ENCODE measurements around the gene ABI2.
A peak's percentile ranks its signal among the peaks of the same experiment; 100 is the strongest.

ABI2 gene

DNA sequence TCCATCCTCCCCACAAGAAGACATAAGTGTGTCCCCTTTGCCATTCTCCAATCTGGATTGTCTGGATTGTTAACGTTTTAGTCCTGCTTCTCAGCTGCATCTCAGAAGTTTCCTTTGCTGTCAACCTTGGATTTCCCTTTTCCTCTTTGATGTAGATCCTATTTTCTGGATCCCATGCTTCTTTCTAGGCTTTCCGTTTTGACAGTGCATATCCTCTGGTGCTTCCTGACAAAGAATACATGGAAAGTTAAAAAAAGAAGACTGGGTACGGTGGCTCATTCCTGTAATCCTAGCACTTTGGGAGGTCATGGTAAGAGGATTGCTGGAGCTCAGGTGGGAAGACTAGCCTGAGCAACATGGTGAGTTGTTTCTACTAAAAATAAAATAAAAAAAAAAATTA lies 26.8 kb downstream of the ABI2 start (continued):
- TF ChIP-seq, protein P1, sequence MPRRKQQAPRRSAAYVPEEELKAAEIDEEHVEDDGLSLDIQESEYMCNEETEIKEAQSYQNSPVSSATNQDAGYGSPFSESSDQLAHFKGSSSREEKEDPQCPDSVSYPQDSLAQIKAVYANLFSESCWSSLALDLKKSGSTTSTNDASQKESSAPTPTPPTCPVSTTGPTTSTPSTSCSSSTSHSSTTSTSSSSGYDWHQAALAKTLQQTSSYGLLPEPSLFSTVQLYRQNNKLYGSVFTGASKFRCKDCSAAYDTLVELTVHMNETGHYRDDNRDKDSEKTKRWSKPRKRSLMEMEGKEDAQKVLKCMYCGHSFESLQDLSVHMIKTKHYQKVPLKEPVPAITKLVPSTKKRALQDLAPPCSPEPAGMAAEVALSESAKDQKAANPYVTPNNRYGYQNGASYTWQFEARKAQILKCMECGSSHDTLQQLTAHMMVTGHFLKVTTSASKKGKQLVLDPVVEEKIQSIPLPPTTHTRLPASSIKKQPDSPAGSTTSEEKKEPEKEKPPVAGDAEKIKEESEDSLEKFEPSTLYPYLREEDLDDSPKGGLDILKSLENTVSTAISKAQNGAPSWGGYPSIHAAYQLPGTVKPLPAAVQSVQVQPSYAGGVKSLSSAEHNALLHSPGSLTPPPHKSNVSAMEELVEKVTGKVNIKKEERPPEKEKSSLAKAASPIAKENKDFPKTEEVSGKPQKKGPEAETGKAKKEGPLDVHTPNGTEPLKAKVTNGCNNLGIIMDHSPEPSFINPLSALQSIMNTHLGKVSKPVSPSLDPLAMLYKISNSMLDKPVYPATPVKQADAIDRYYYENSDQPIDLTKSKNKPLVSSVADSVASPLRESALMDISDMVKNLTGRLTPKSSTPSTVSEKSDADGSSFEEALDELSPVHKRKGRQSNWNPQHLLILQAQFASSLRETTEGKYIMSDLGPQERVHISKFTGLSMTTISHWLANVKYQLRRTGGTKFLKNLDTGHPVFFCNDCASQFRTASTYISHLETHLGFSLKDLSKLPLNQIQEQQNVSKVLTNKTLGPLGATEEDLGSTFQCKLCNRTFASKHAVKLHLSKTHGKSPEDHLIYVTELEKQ (tag by site-specific recombination; IDR thresholded peaks at IDR 0.05; ENCODE audit: borderline replicate concordance), result no peak
- TF ChIP-seq, protein P2, sequence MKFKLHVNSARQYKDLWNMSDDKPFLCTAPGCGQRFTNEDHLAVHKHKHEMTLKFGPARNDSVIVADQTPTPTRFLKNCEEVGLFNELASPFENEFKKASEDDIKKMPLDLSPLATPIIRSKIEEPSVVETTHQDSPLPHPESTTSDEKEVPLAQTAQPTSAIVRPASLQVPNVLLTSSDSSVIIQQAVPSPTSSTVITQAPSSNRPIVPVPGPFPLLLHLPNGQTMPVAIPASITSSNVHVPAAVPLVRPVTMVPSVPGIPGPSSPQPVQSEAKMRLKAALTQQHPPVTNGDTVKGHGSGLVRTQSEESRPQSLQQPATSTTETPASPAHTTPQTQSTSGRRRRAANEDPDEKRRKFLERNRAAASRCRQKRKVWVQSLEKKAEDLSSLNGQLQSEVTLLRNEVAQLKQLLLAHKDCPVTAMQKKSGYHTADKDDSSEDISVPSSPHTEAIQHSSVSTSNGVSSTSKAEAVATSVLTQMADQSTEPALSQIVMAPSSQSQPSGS (tag by site-specific recombination; IDR thresholded peaks at IDR 0.05; ENCODE audit: low read depth), result no peak
- TF ChIP-seq, protein P3, sequence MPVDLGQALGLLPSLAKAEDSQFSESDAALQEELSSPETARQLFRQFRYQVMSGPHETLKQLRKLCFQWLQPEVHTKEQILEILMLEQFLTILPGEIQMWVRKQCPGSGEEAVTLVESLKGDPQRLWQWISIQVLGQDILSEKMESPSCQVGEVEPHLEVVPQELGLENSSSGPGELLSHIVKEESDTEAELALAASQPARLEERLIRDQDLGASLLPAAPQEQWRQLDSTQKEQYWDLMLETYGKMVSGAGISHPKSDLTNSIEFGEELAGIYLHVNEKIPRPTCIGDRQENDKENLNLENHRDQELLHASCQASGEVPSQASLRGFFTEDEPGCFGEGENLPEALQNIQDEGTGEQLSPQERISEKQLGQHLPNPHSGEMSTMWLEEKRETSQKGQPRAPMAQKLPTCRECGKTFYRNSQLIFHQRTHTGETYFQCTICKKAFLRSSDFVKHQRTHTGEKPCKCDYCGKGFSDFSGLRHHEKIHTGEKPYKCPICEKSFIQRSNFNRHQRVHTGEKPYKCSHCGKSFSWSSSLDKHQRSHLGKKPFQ (tag by site-specific recombination; IDR thresholded peaks at IDR 0.05), result no peak
- TF ChIP-seq ZNF362 (tag by site-specific recombination; IDR thresholded peaks at IDR 0.05), result no peak
- TF ChIP-seq MEIS1 (CRISPR knock-in tag; IDR thresholded peaks at IDR 0.05; ENCODE audit: borderline replicate concordance), result no peak
- TF ChIP-seq SP3 (tag by site-specific recombination; IDR thresholded peaks at IDR 0.05), result no peak

- POLR2A ChIA-PET, result no interaction called here
- peaks cover 0 to 4% of the 10 kb centered on the region in 2 experiments; a peak in 2 of 3 replicates for H3K36me3 ChIP-seq (ENCODE audit: control insufficient read depth in 2 of 2, insufficient read depth in 1 of 2, low read length in 2 of 2)
- CTCF ChIA-PET, result no interaction called here
- no peak overlapping the region for H3K27ac ChIP-seq (ENCODE audit: extremely low read depth, low read depth, low read length)
- TF ChIP-seq ZNF600 (tag by site-specific recombination; IDR thresholded peaks at IDR 0.05) (no peak), SETDB1 (IDR thresholded peaks at IDR 0.05; ENCODE audit: insufficient read length, low read length) (peak; percentile 78), SP7 (tag by site-specific recombination; IDR thresholded peaks at IDR 0.05) (no peak), ZNF23 (tag by site-specific recombination; IDR thresholded peaks at IDR 0.05; ENCODE audit: borderline replicate concordance) (no peak), MYNN (tag by site-specific recombination; IDR thresholded peaks at IDR 0.05; ENCODE audit: borderline replicate concordance) (no peak), ZNF843 (tag by site-specific recombination; IDR thresholded peaks at IDR 0.05) (no peak)
- H3K9me3 ChIP-seq (ENCODE audit: control insufficient read depth, insufficient read depth, low read depth, low read length), result no peaks in the 10 kb centered on the region
- H3K4me3 ChIP-seq (ENCODE audit: low read depth, low read length), result no peak overlapping the region
- no peaks in the 10 kb centered on the region for H3K4me1 ChIP-seq (ENCODE audit: control insufficient read depth, insufficient read depth, low read length)
These were observed 31.3 kb downstream of the ABI2 start for GRCh38 chr2:203359450-203359849.

DNA sequence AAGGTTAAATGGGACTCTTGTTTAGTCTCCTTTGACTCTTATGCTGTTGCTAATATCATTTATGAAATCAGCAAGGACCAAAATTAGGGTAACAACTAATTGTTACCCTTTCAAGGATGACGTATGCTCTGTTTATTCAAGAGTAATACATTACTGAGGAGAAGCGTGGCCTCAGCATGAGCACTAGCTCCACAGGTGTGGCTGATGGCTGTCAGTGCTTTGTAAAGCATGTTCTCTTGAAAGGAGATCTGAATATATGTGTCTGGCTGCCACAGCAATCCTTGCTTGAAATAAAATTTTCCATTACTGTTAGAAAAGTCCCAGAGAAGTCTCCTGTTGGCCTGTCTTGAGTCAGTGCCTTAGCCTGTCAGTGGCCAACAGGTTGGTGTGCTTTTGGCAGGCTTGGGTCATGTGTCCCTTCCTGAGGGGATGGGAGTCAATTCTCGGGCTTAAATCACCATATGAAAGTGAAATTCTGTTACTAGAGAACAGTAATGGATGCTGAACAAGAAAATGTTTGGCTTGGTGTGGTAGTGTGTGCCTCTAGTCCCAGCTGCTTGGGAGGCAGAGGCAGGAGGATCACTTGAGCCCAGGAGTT lies 32.7 kb downstream of the ABI2 start:
- peak; percentile 89 for TF ChIP-seq SCRT2 (tag by site-specific recombination; IDR thresholded peaks at IDR 0.05)
- TF ChIP-seq ZNF16 (tag by site-specific recombination; IDR thresholded peaks at IDR 0.05; ENCODE audit: low read depth), result no peak
- no peaks in the 10 kb centered on the region; a peak in 1 of 3 replicates for H3K36me3 ChIP-seq (ENCODE audit: control insufficient read depth in 2 of 2, insufficient read depth in 1 of 2, low read length in 2 of 2)
- H3K4me1 ChIP-seq (ENCODE audit: control insufficient read depth, insufficient read depth, low read length), result no peaks in the 10 kb centered on the region
- H3K4me3 ChIP-seq (ENCODE audit: low read depth, low read length), result no peak overlapping the region
- no peaks in the 10 kb centered on the region for H3K9me3 ChIP-seq (ENCODE audit: control insufficient read depth, insufficient read depth, low read depth, low read length)
- ChIA-PET POLR2A (no interaction called here), CTCF (no interaction called here)
- no peak overlapping the region for H3K27ac ChIP-seq (ENCODE audit: extremely low read depth, low read depth, low read length)
